ENCODE results near the gene SCG5. TPM values are rescaled to one million over a fixed set of nuclear protein-coding genes. Genes with fewer than 3 reads are reported as not detected.
"Not testable (repeated sequence)": the region's sequence is repeated elsewhere in the genome, so short reads cannot be mapped to it uniquely, and the experiment has no call there.

The SCG5 gene
- total and polyA plus RNA-seq, 2 of the 13 experiments (the other 11 are each of a cell fraction or from before 2014, with no cell fraction given), result 2.3 to 3.5 TPM

DNA sequence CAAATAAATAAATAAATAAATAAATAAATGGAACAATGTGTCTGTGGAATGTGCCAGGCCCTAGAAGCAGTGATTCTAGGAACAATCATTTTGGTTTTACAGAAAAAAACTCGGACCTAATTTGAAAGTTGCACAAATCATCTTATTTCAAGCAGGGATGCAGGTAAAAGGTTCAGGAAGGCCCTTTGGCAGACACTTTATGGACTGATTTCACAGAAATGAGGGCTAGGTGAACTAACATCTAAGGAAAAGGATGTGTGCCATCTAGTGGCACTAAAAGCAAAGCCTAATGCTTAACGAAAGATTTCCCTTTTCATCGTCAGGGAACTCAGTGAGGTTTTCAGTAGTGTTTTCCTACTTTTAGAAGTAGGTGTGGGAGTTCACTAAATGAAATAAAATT, 30.8 kb upstream of the SCG5 start:
- DNase-seq (ENCODE audit: low spot score) (peak; percentile 28), FAIRE-seq (peak; percentile 40), ATAC-seq (peak; percentile 31; the same call in 2 of the 3 replicates)
- in situ Hi-C loops (cut with HindIII; ENCODE audit: extremely low pct_ligation_motif_present, low pct_unique_long_range_greater_than_20kb); H3K27ac ChIP-seq (ENCODE audit: extremely low read length, insufficient read depth, low read length); H3K9me3 ChIP-seq (ENCODE audit: low read length); POLR2A ChIA-PET; H3K27me3 ChIP-seq (ENCODE audit: control insufficient read depth in 1 of 2, insufficient read depth in 2 of 2, low read length in 2 of 2); H3K9ac ChIP-seq (ENCODE audit: insufficient read depth, low read depth, low read length); H2AFZ ChIP-seq (ENCODE audit: low read length); BruUV-seq (replicated peaks); H3K4me1 ChIP-seq (ENCODE audit: insufficient read depth, low read length); CTCF ChIA-PET (ENCODE audit: low intra/inter-chr PET ratio, low total read pairs); H3K4me2 ChIP-seq (ENCODE audit: low read depth, low read length); H3K36me3 ChIP-seq (replicated peaks in 1 of 2; ENCODE audit: control insufficient read depth in 1 of 2, insufficient read depth in 2 of 2, low read length in 2 of 2); H3K79me2 ChIP-seq (ENCODE audit: insufficient read depth, low read length); intact Hi-C loops (cut with micrococcal nuclease; ENCODE audit: unreplicated experiment); H3K4me3 ChIP-seq (replicated peaks in 1 of 3; ENCODE audit: insufficient read depth in 1 of 3, low read depth in 2 of 3, low read length in 3 of 3); H4K20me1 ChIP-seq (ENCODE audit: insufficient read depth, low read length): not testable (repeated sequence)
- 0% methylated on average over 1 of the region's 3 CpGs for WGBS (ENCODE audit: low lambda C conversion rate)
- TF ChIP-seq STAG1 (CRISPR knock-in tag; IDR thresholded peaks at IDR 0.05), result peak; percentile 40; the same call in 1 of the 2 replicates

DNA sequence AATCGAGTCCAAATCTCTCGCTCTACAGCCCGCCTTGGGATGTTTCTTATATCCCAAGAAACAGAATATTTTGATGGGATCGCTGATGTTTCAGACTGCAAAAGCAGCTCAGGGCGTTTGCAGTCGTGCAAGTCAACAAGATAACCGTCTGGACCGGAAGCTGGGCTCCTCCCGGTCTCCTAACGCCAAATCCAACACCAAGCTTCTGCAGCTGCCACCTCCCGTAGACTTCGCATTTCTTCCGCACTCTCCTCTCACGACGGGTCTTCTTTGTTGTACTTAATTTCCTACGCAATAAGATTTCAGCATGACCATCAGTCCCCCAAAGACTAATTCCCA, 26.8 kb upstream of the SCG5 start:
- H3K9me3 ChIP-seq (ENCODE audit: low read length); H3K4me1 ChIP-seq (ENCODE audit: insufficient read depth, low read length); H3K27me3 ChIP-seq (ENCODE audit: control insufficient read depth in 1 of 2, insufficient read depth in 2 of 2, low read length in 2 of 2); BruUV-seq (replicated peaks); DNase-seq (ENCODE audit: low spot score); intact Hi-C loops (cut with micrococcal nuclease; ENCODE audit: unreplicated experiment); H2AFZ ChIP-seq (ENCODE audit: low read length); CTCF ChIA-PET (ENCODE audit: low intra/inter-chr PET ratio, low total read pairs); POLR2A ChIA-PET; H4K20me1 ChIP-seq (ENCODE audit: insufficient read depth, low read length); H3K36me3 ChIP-seq (replicated peaks in 1 of 2; ENCODE audit: control insufficient read depth in 1 of 2, insufficient read depth in 2 of 2, low read length in 2 of 2); in situ Hi-C loops (cut with HindIII; ENCODE audit: extremely low pct_ligation_motif_present, low pct_unique_long_range_greater_than_20kb); TF ChIP-seq GABPA (IDR thresholded peaks at IDR 0.05; ENCODE audit: low read depth, low read length): not testable (repeated sequence)
- peak overlapping the region; percentile 77 for H3K9ac ChIP-seq (ENCODE audit: insufficient read depth, low read depth, low read length)
- H3K4me3 ChIP-seq (replicated peaks in 1 of 3; ENCODE audit: insufficient read depth in 1 of 3, low read depth in 2 of 3, low read length in 3 of 3), result peak overlapping the region; percentile 68 to 81 (median 79)
- peaks cover 36% of the 10 kb centered on the region for H3K79me2 ChIP-seq (ENCODE audit: insufficient read depth, low read length)
- H3K4me2 ChIP-seq (ENCODE audit: low read depth, low read length), result peak overlapping the region; percentile 61
- WGBS (ENCODE audit: low lambda C conversion rate), result 3% methylated on average over 8 of the region's 16 CpGs
- FAIRE-seq, result peak; percentile 21
- TF ChIP-seq ETV5 (CRISPR knock-in tag; IDR thresholded peaks at IDR 0.05; ENCODE audit: borderline replicate concordance) (peak; percentile 24; the same call in 1 of the 2 replicates), GABPB1 (CRISPR knock-in tag; IDR thresholded peaks at IDR 0.05) (peak; percentile 51; the same call in 1 of the 2 replicates), GABPA (CRISPR knock-in tag; IDR thresholded peaks at IDR 0.05; ENCODE audit: low read depth) (peak; percentile 37; the same call in 1 of the 2 replicates)
- peak overlapping the region; percentile 85 for H3K27ac ChIP-seq (ENCODE audit: extremely low read length, insufficient read depth, low read length)
- peak; percentile 68 for ATAC-seq
